Measurements from ENCODE around the gene NCK1.

DNA sequence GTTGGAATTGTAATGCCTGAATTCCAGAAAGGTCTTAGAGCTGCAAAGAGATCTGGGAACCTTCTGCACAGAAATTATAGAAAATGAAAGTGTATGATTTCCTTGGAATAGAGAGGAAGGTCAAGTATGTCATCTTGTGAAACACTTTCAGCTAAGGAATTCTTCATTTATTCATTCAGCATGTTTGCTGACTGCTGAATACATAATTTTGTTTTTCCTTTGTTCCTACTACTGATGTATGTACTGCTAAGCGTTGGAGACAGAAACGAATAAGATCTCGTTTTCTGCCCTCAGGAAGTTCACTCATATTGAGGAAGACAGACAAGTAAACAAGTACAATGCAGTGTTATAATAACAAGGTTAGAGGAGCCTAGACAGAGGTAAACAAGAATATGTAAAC, 81.4 kb downstream of the NCK1 start:
- TF ChIP-seq, protein P1, sequence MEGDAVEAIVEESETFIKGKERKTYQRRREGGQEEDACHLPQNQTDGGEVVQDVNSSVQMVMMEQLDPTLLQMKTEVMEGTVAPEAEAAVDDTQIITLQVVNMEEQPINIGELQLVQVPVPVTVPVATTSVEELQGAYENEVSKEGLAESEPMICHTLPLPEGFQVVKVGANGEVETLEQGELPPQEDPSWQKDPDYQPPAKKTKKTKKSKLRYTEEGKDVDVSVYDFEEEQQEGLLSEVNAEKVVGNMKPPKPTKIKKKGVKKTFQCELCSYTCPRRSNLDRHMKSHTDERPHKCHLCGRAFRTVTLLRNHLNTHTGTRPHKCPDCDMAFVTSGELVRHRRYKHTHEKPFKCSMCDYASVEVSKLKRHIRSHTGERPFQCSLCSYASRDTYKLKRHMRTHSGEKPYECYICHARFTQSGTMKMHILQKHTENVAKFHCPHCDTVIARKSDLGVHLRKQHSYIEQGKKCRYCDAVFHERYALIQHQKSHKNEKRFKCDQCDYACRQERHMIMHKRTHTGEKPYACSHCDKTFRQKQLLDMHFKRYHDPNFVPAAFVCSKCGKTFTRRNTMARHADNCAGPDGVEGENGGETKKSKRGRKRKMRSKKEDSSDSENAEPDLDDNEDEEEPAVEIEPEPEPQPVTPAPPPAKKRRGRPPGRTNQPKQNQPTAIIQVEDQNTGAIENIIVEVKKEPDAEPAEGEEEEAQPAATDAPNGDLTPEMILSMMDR (IDR thresholded peaks at IDR 0.05; ENCODE audit: low read depth, low read length): no peak
- TF ChIP-seq EZH2phosphoT487 (IDR thresholded peaks at IDR 0.05; ENCODE audit: low read depth): no peak
